Suprapubic skin (tissue), 3 donors: Measurements from ENCODE around the gene SPTBN5.

Experiments used
- POLR2AphosphoS5 ChIP-seq, 3 donors: sonication (generic); formaldehyde crosslinking; IDR thresholded peaks; one replicate each; pipeline ENCODE4 v1.6.1; 2017; ENCODE audit warnings: antibody characterized with exemption in 3 of 3
- TF ChIP-seq, protein P1 (sequence below), 2 donors: fragments of 200-600 bp in 1 of 2; fragments of 450-650 bp in 1 of 2; sonication (generic) in 1 of 2; IDR thresholded peaks; one replicate each; pipeline ENCODE4 v1.5.1; 2016 to 2019; ENCODE audit warnings: antibody characterized with exemption in 2 of 2, mild to moderate bottlenecking in 1 of 2, moderate library complexity in 1 of 2

DNA sequence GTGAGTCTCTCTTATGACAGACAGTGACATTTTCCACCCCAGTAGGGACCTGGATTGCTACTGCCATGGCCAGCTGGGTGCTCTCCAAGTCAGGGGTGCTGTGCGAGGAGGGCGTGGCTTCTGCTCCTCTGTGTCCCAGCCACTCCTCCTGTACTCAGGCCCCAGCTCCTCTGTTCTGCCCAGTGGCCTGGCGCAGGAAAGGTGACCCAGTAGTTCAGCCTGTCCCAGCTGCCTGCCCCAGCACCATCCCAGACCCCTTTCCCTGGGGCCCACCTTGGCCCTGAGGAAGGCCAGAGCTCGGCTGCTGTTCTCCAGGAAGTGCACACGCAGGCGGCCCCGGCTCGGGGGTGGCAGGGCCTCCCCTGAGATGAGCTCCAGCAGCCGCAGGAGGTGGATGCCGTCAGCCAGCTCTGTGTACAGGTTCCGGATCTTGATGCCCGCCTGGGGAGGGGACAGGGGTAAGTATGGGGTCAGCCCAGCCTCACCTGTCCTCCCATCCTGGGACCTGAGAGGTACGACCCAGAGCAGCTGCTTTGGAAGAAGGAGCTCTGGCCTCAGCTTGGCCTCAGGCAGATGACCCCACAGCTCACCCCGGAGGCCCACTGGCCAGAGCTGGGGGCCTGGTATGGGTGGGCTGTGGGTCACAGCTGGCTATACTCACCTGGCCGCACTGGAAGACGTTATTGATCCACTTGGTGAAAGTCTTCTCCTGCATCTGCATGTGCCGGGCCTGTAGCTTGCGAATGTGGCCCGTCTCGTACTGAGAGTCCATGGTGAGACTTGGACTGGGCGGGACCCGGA lies 1.0 kb downstream of the SPTBN5 start:
- TF ChIP-seq POLR2AphosphoS5 (IDR thresholded peaks at IDR 0.05) = no peak
- TF ChIP-seq, protein P1, sequence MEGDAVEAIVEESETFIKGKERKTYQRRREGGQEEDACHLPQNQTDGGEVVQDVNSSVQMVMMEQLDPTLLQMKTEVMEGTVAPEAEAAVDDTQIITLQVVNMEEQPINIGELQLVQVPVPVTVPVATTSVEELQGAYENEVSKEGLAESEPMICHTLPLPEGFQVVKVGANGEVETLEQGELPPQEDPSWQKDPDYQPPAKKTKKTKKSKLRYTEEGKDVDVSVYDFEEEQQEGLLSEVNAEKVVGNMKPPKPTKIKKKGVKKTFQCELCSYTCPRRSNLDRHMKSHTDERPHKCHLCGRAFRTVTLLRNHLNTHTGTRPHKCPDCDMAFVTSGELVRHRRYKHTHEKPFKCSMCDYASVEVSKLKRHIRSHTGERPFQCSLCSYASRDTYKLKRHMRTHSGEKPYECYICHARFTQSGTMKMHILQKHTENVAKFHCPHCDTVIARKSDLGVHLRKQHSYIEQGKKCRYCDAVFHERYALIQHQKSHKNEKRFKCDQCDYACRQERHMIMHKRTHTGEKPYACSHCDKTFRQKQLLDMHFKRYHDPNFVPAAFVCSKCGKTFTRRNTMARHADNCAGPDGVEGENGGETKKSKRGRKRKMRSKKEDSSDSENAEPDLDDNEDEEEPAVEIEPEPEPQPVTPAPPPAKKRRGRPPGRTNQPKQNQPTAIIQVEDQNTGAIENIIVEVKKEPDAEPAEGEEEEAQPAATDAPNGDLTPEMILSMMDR (IDR thresholded peaks at IDR 0.05) = no peak
